SU-DHL-6 (cell line): Measurements from ENCODE around the gene ZDHHC5.

Source experiments
- H2AFZ ChIP-seq: fragments of 200-600 bp; sonication (generic); 2 replicates; pipeline ENCODE4 v1.6.1; 2014; ENCODE audit warnings: low read depth, mild to moderate bottlenecking, moderate library complexity, mixed read lengths, antibody characterized with exemption, low read length; ENCODE audit not compliant: severe bottlenecking
- H3F3A ChIP-seq: fragments of 200-600 bp; shearing (Covaris generic); 2 replicates; pipeline ENCODE4 v1.6.0; 2016; ENCODE audit warnings: antibody characterized with exemption, mild to moderate bottlenecking; ENCODE audit not compliant: insufficient read depth
- H3K27ac ChIP-seq: fragments of 200-600 bp; sonication (generic); 2 replicates; pipeline ENCODE4 v1.5.1; 2016; ENCODE audit warnings: low read depth, mild to moderate bottlenecking, low read length, moderate library complexity, mixed read lengths
- H3K27me3 ChIP-seq: fragments of 200-600 bp; sonication (generic), shearing (Covaris generic); 2 replicates; pipeline ENCODE4 v1.6.0; 2014; ENCODE audit warnings: mild to moderate bottlenecking, low read length
- H3K36me3 ChIP-seq: fragments of 200-600 bp; sonication (generic); 2 replicates; pipeline ENCODE4 v1.6.1; 2014; ENCODE audit warnings: mild to moderate bottlenecking, low read length, mixed read lengths
- H3K4me2 ChIP-seq: fragments of 300-600, 200-600 bp; shearing (Covaris generic), sonication (generic); 2 replicates; pipeline ENCODE4 v1.6.0; 2014; ENCODE audit warnings: low read length, low read depth, mild to moderate bottlenecking; ENCODE audit not compliant: poor library complexity, severe bottlenecking
- H3K4me3 ChIP-seq: fragments of 200-600 bp; sonication (generic); 2 replicates; pipeline ENCODE4 v1.5.1; 2014; ENCODE audit warnings: antibody characterized with exemption, low read length, mild to moderate bottlenecking, mixed read lengths; ENCODE audit not compliant: insufficient read depth, poor library complexity, severe bottlenecking
- H3K79me2 ChIP-seq: fragments of 200-600 bp; sonication (generic); 2 replicates; pipeline ENCODE4 v1.6.1; 2014; ENCODE audit warnings: mild to moderate bottlenecking, low read length, moderate library complexity; ENCODE audit not compliant: insufficient read depth
- H3K9ac ChIP-seq: fragments of 200-600 bp; sonication (generic); 2 replicates; pipeline ENCODE4 v1.7.0; 2014; ENCODE audit warnings: mild to moderate bottlenecking, low read length
- H3K9me2 ChIP-seq: fragments of 200-600 bp; sonication (generic); replicated peaks from 2 replicates; pipeline ENCODE4 v1.6.1; 2014; ENCODE audit warnings: low read length; ENCODE audit not compliant: insufficient read depth
- H3K9me3 ChIP-seq: fragments of 200-600 bp; sonication (generic); 2 replicates; pipeline ENCODE4 v1.6.1; 2014; ENCODE audit warnings: low read length, mixed read lengths; ENCODE audit not compliant: insufficient read depth
- H4K20me1 ChIP-seq: fragments of 200-600 bp; sonication (generic); 2 replicates; pipeline ENCODE4 v1.6.1; 2014; ENCODE audit warnings: low read depth, mild to moderate bottlenecking, antibody characterized with exemption, low read length, moderate library complexity, mixed read lengths
- EZH2phosphoT487 ChIP-seq: fragments of 200-600 bp; sonication (generic), shearing (Covaris generic); conservative IDR thresholded peaks from 2 replicates; pipeline ENCODE4 v1.6.1; 2018; ENCODE audit warnings: mild to moderate bottlenecking, antibody characterized with exemption, low read length, moderate library complexity, mixed read lengths
- TF ChIP-seq, protein P1 (sequence below): fragments of 200-600 bp; sonication (generic); IDR thresholded peaks from one replicate; pipeline ENCODE4 v1.5.1; 2017; ENCODE audit warnings: antibody characterized with exemption, mild to moderate bottlenecking, low read length, moderate library complexity; ENCODE audit not compliant: insufficient read depth, poor library complexity, severe bottlenecking

The ZDHHC5 gene

GRCh38 chr11:57626895-57627294, 41.0 kb upstream of the ZDHHC5 start:
- no peaks in the 10 kb centered on the region for H3K9me3 ChIP-seq
- no peak overlapping the region for H3K4me3 ChIP-seq

GRCh38 chr11:57630171-57630570, 37.7 kb upstream of the ZDHHC5 start:
- Histone ChIP-seq H3K27ac (no peak overlapping the region), H2AFZ (no peak overlapping the region), H3K36me3 (no peaks in the 10 kb centered on the region), H3K79me2 (no peaks in the 10 kb centered on the region), H3K4me2 (no peak overlapping the region), H3K27me3 (no peaks in the 10 kb centered on the region), H3K4me3 (no peak overlapping the region), H4K20me1 (no peaks in the 10 kb centered on the region), H3K9ac (no peak overlapping the region), H3K9me2 (no peaks in the 10 kb centered on the region), H3K9me3 (no peaks in the 10 kb centered on the region), H3F3A (no peaks in the 10 kb centered on the region)
- TF ChIP-seq, protein P1, sequence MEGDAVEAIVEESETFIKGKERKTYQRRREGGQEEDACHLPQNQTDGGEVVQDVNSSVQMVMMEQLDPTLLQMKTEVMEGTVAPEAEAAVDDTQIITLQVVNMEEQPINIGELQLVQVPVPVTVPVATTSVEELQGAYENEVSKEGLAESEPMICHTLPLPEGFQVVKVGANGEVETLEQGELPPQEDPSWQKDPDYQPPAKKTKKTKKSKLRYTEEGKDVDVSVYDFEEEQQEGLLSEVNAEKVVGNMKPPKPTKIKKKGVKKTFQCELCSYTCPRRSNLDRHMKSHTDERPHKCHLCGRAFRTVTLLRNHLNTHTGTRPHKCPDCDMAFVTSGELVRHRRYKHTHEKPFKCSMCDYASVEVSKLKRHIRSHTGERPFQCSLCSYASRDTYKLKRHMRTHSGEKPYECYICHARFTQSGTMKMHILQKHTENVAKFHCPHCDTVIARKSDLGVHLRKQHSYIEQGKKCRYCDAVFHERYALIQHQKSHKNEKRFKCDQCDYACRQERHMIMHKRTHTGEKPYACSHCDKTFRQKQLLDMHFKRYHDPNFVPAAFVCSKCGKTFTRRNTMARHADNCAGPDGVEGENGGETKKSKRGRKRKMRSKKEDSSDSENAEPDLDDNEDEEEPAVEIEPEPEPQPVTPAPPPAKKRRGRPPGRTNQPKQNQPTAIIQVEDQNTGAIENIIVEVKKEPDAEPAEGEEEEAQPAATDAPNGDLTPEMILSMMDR: no peak
- TF ChIP-seq EZH2phosphoT487: no peak

More at GRCh38 chr11:57626895-57627294, 41.0 kb upstream of the ZDHHC5 start:
- Histone ChIP-seq H3K9ac (no peak overlapping the region), H3K27ac (no peak overlapping the region), H3F3A (no peaks in the 10 kb centered on the region), H3K79me2 (no peaks in the 10 kb centered on the region), H4K20me1 (no peaks in the 10 kb centered on the region), H2AFZ (no peak overlapping the region), H3K36me3 (no peaks in the 10 kb centered on the region), H3K4me2 (no peak overlapping the region), H3K9me2 (no peaks in the 10 kb centered on the region), H3K27me3 (no peaks in the 10 kb centered on the region)
- TF ChIP-seq, protein P1: no peak
- TF ChIP-seq EZH2phosphoT487: no peak

GRCh38 chr11:57632116-57632515, 35.8 kb upstream of the ZDHHC5 start:
- Histone ChIP-seq H4K20me1 (no peaks in the 10 kb centered on the region), H3K79me2 (no peaks in the 10 kb centered on the region), H3K27ac (no peak overlapping the region), H2AFZ (no peak overlapping the region), H3F3A (no peaks in the 10 kb centered on the region), H3K9me3 (no peaks in the 10 kb centered on the region), H3K9me2 (no peaks in the 10 kb centered on the region), H3K4me2 (no peak overlapping the region), H3K9ac (no peak overlapping the region), H3K36me3 (no peaks in the 10 kb centered on the region), H3K4me3 (no peak overlapping the region), H3K27me3 (no peaks in the 10 kb centered on the region)
- TF ChIP-seq, protein P1: no peak
- TF ChIP-seq EZH2phosphoT487: no peak
